ENCODE results near the gene GPATCH8. TPM values are rescaled to one million over a fixed set of nuclear protein-coding genes. Genes with fewer than 3 reads are reported as not detected.

GPATCH8 gene
- total and polyA plus RNA-seq, 2 of the 8 experiments (the other 6 are each of a cell fraction or from before 2014, with no cell fraction given), result 20.5 to 58.1 TPM

DNA sequence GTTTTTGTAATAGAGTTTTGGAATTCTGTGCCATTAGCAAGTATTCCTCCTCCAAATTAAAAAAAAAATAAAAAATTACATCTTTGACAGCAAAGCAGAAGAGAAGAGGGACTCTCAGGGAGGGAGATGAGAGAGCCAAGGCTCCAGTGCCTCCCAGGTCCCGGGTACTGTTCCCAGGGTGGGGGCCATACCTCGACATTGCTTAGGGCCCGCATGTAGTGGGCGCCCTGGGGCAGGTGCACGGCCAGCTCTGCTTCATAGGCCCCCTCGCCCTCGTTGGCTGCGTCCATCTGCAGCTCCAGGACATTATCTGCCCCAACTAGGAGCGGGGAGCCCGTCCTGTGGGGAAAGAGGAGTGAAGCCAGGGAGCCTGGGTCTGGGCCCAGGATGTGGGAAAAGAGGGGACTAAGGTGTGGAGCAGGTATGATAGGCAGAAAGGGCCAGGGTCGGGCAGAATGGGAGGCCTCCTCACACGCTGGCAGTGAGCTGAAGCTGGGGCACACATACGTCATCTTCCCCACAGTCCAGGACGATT, 125.0 kb downstream of the GPATCH8 start:
- Histone ChIP-seq H3K79me2 (ENCODE audit: control insufficient read depth in 1 of 2, insufficient read depth in 2 of 2, low read length in 2 of 2) (no peaks in the 10 kb centered on the region), H4K20me1 (replicated peaks in 1 of 2; ENCODE audit: control insufficient read depth in 1 of 2, insufficient read depth in 2 of 2, low read length in 2 of 2) (peaks cover 2 to 4% of the 10 kb centered on the region in 2 experiments), H3K27ac (ENCODE audit: low read depth, low read length) (no peak overlapping the region), H3K36me3 (ENCODE audit: control insufficient read depth in 2 of 4, insufficient read depth in 4 of 4, low read length in 3 of 4) (no peaks in the 10 kb centered on the region), H2BK15ac (ENCODE audit: low read length) (no peak overlapping the region), H3K4ac (replicated peaks; ENCODE audit: insufficient read length, low read depth, low read length) (no peak overlapping the region), H3K18ac (ENCODE audit: extremely low read depth, low read length) (no peak overlapping the region), H3K9ac (replicated peaks in 1 of 4; ENCODE audit: extremely low read depth in 1 of 4, low read depth in 3 of 4, low read length in 3 of 4) (no peak overlapping the region), H3K23me2 (ENCODE audit: low read depth, low read length) (peaks cover 5% of the 10 kb centered on the region; the same call in 1 of the 2 replicates), H2BK5ac (ENCODE audit: low read depth, low read length) (no peak overlapping the region), H3K56ac (replicated peaks; ENCODE audit: insufficient read length, low read depth, low read length) (no peak overlapping the region), H3K4me1 (replicated peaks in 1 of 4; ENCODE audit: control insufficient read depth in 3 of 4, insufficient read depth in 4 of 4, low read length in 3 of 4) (peaks cover 4 to 20% (median 14%) of the 10 kb centered on the region in 4 experiments; a peak in 6 of 7 replicates), H3K79me1 (ENCODE audit: low read depth, low read length) (no peaks in the 10 kb centered on the region), H2BK12ac (ENCODE audit: low read depth, low read length) (no peak overlapping the region), H3K9me3 (ENCODE audit: insufficient read depth in 2 of 2, low read depth in 1 of 2, low read length in 1 of 2) (no peaks in the 10 kb centered on the region), H2AK5ac (ENCODE audit: low read depth, low read length) (no peak overlapping the region), H4K8ac (ENCODE audit: extremely low read depth, insufficient read depth, low read length) (peak overlapping the region; percentile 22; the same call in 1 of the 2 replicates), H3K4me2 (ENCODE audit: insufficient read depth in 1 of 2, low read depth in 2 of 2, low read length in 2 of 2) (no peak overlapping the region), H2BK20ac (ENCODE audit: low read length) (no peak overlapping the region), H3K14ac (ENCODE audit: insufficient read length) (no peak overlapping the region), H3K4me3 (ENCODE audit: extremely low read depth in 1 of 4, insufficient read depth in 2 of 4, low read depth in 3 of 4, low read length in 4 of 4) (no peak overlapping the region), H2AFZ (ENCODE audit: low read length) (no peak overlapping the region), H4K91ac (replicated peaks; ENCODE audit: insufficient read length, low read length) (no peak overlapping the region), H3K23ac (ENCODE audit: insufficient read length) (no peak overlapping the region), H3K27me3 (replicated peaks in 1 of 4; ENCODE audit: control insufficient read depth in 3 of 4, extremely low read depth in 1 of 4, insufficient read depth in 3 of 4, low read length in 3 of 4) (peaks cover 0 to 5% (median 3%) of the 10 kb centered on the region in 4 experiments; a peak in 6 of 7 replicates), H4K5ac (ENCODE audit: insufficient read length, low read depth, low read length) (no peak overlapping the region), H2BK120ac (replicated peaks; ENCODE audit: low read depth, low read length) (no peak overlapping the region)
- no peak for FAIRE-seq
- TF ChIP-seq SIX5 (IDR thresholded peaks at IDR 0.05; ENCODE audit: low read depth, low read length) (no peak), TBP (IDR thresholded peaks at IDR 0.05; ENCODE audit: low read depth, low read length) (no peak), TCF12 (IDR thresholded peaks at IDR 0.05; ENCODE audit: low read depth, low read length) (no peak), CTBP2 (IDR thresholded peaks at IDR 0.05; ENCODE audit: borderline replicate concordance, insufficient read depth, insufficient read length, low read length) (no peak), SIRT6 (IDR thresholded peaks at IDR 0.05; ENCODE audit: low read length) (no peak)
- CTCF ChIA-PET (ENCODE audit: partially characterized antibody), result interaction anchor here (1.4 to 13.8 kb wide), 5 partner anchors 7 to 27 kb away, joined by 4 to 177 read pairs (median 5); partner anchors contain the start of gene FAM171A2
- DNase-seq (ENCODE audit: low read depth in 1 of 2, low spot score in 2 of 2), result no peak
- 85% methylated on average over 14 of the region's 14 CpGs; no CpG with 5 or more reads in 1 of the 2 experiments for WGBS, 2 experiments (ENCODE audit: extremely low coverage in 1 of 2, insufficient coverage in 1 of 2, insufficient read length in 1 of 2, insufficient replicate concordance in 2 of 2, low coverage in 1 of 2, low lambda C conversion rate in 2 of 2, missing lambda C conversion rate in 1 of 2)
- POLR2A ChIA-PET (ENCODE audit: partially characterized antibody), result interaction anchor here (0.6 to 1.7 kb wide), 3 partner anchors 9 to 134 kb away, joined by 3 to 9 read pairs (median 4); no protein-coding TSS in a partner anchor

Measured in H1 (cell line).